Islet precursor cell (in vitro differentiated cells): ENCODE data around the gene TEX9.
"Not testable (repeated sequence)": the region's sequence is repeated elsewhere in the genome, so short reads cannot be mapped to it uniquely, and the experiment has no call there.

Source experiments
- DNase-seq: peaks from one replicate; pipeline ENCODE4 v3.0.0-alpha.2; 2018

TEX9 gene

GRCh38 chr15:56367156-56367555 lies 1.9 kb downstream of the TEX9 start:
- DNase-seq, result no peak

- DNase-seq, result no peak
Measured at GRCh38 chr15:56369234-56369633, 4.0 kb downstream of the TEX9 start.

GRCh38 chr15:56371495-56372147 lies 6.4 kb downstream of the TEX9 start:
- DNase-seq, result no peak

- not testable (repeated sequence) for DNase-seq
Measured at GRCh38 chr15:56374693-56375092, 9.5 kb downstream of the TEX9 start.

- not testable (repeated sequence) for DNase-seq
Measured at GRCh38 chr15:56377822-56378221, 12.6 kb downstream of the TEX9 start.

- no peak for DNase-seq
Measured at GRCh38 chr15:56383010-56383409, 17.8 kb downstream of the TEX9 start.

GRCh38 chr15:56385908-56386307 lies 20.7 kb downstream of the TEX9 start:
- DNase-seq, result no peak

- no peak for DNase-seq
Measured at GRCh38 chr15:56390739-56391267, 25.6 kb downstream of the TEX9 start.

GRCh38 chr15:56393277-56393676 lies 28.1 kb downstream of the TEX9 start:
- DNase-seq, result no peak

GRCh38 chr15:56394909-56395308 lies 29.7 kb downstream of the TEX9 start:
- DNase-seq, result no peak

- DNase-seq, result not testable (repeated sequence)
Measured at GRCh38 chr15:56397325-56397724, 32.1 kb downstream of the TEX9 start.

GRCh38 chr15:56399209-56399608 lies 34.0 kb downstream of the TEX9 start:
- not testable (repeated sequence) for DNase-seq

- no peak for DNase-seq
Measured at GRCh38 chr15:56410721-56411120, 45.5 kb downstream of the TEX9 start.

GRCh38 chr15:56411122-56411749 lies 46.0 kb downstream of the TEX9 start:
- no peak for DNase-seq

- DNase-seq, result not testable (repeated sequence)
Measured at GRCh38 chr15:56413114-56413733, 48.0 kb downstream of the TEX9 start.

GRCh38 chr15:56425276-56425675 lies 60.0 kb downstream of the TEX9 start:
- no peak for DNase-seq

GRCh38 chr15:56425976-56426375 lies 60.8 kb downstream of the TEX9 start:
- DNase-seq, result no peak

- DNase-seq, result no peak
Measured at GRCh38 chr15:56428821-56429458, 63.7 kb downstream of the TEX9 start.

- no peak for DNase-seq
Measured at GRCh38 chr15:56432304-56432703, 67.1 kb downstream of the TEX9 start.

- no peak for DNase-seq
Measured at GRCh38 chr15:56440214-56440770, 75.1 kb downstream of the TEX9 start.

GRCh38 chr15:56442354-56442753 lies 77.1 kb downstream of the TEX9 start:
- DNase-seq, result no peak

- no peak for DNase-seq
Measured at GRCh38 chr15:56445746-56446145, 80.5 kb downstream of the TEX9 start.

GRCh38 chr15:56454836-56455235 lies 89.6 kb downstream of the TEX9 start:
- no peak for DNase-seq
